GM18868 (cell line): ENCODE data around the gene RIPPLY3.
A peak's percentile ranks its signal among the peaks of the same experiment; 100 is the strongest.
"Not testable (repeated sequence)": the region's sequence is repeated elsewhere in the genome, so short reads cannot be mapped to it uniquely, and the experiment has no call there.

ENCODE experiments used
- ATAC-seq: cut with Tn5 transposase; IDR thresholded peaks from one replicate; pipeline ENCODE4 v1.9.1; 2021; ENCODE audit warnings: mild to moderate bottlenecking, moderate library complexity; ENCODE audit not compliant: unreplicated experiment

RIPPLY3 gene

DNA sequence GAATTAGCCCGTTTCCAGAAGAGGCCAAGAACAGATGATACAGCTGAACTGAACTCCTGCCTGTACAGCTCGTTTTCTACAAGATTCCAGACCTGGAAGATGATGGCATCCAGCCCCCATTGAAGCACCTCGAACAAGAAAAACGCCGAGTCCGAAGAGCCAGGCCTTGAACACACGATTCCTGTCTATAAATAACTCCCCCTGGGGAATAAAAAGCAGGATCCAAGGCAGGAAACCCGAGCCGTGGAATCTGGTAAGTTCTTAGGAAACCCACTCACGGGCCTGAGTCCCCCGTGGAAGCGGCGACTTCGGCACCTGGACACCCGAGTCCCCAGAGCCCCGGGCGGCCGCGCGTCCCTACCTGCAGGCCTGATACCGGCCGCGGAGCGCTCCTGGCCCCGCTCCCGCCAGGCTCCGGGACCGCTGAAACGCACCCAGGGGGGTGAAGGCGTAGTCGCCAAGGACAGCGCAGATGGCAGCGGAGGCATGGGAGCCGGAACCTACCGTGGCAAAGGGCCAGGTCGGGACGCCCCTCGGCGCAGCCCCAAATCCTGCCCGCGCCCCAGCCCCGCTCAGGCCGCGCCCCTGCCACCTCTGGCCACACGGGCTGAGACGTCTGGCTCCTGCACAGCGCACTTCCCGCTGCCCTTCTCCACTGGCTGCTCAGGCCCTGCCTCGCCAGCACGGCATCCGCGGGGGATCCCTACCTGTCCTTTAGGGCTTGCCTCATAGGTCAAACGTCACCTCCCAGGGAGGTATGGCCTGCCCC, 26.0 kb upstream of the RIPPLY3 start:
- no peak for ATAC-seq

- ATAC-seq, result no peak
These were observed 25.5 kb upstream of the RIPPLY3 start for GRCh38 chr21:36981049-36981391.

DNA sequence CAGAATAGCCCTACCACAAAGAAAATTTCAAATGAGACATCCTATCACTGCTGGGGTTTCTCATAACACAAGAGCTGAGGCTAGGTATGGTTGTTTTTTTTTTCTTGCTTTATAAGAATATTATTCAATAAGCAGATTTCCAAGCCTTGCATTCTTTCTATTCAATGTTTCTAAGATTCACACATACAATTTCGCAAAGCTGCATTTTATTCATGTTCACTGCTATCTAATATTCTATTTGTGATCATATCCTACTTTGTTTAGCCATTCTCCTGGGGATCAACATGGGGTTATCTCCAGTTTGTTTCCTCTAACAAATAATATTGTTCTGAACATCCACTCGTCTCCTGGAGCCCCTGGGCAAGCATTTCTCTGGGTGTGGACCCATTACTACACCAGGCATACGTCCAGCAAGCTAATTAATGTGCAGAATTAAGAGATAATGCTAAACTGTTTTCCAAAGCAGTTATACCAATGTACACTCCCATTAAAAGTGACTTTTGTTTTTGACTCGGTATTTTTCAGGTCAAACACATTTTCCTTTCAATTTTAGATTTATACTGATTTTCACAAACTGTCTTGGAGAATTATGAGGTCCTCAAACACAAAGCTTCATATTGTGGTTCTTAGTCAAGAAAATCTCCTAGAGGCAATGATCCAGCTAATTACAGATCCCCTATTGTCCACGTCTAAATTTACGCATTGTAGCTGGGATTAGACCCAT, 24.4 kb upstream of the RIPPLY3 start:
- ATAC-seq, result no peak

GRCh38 chr21:36985751-36986594, 20.5 kb upstream of the RIPPLY3 start:
- no peak for ATAC-seq

GRCh38 chr21:36987845-36988244, 18.7 kb upstream of the RIPPLY3 start:
- ATAC-seq, result no peak

- no peak for ATAC-seq
These were observed 18.0 kb upstream of the RIPPLY3 start for GRCh38 chr21:36988536-36988935.

DNA sequence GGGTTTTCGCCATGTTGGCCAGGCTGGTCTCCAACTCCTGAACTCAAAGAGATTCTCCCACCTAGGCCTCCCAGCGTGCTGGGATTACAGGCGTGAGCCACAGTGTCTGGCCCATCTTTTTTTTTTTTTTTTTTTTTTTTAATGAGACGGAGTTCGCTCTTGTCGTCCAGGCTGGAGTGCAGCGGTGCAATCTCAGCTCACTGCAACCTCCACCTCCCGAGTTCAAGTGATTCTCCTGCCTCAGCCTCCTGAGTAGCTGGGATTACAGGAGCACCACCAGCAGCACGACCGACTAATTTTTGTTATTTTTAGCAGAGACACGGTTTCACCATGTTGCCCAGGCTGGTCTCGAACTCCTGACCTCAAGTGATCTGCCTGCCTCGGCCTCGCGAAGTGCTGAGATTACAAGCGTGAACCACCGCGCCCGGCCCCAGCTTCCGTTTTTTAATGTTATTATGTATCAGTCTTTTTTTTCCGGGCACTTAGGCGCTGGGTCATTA, 17.3 kb upstream of the RIPPLY3 start:
- ATAC-seq, result not testable (repeated sequence)

GRCh38 chr21:36989699-36990507, 16.6 kb upstream of the RIPPLY3 start:
- ATAC-seq, result peak; percentile 92

DNA sequence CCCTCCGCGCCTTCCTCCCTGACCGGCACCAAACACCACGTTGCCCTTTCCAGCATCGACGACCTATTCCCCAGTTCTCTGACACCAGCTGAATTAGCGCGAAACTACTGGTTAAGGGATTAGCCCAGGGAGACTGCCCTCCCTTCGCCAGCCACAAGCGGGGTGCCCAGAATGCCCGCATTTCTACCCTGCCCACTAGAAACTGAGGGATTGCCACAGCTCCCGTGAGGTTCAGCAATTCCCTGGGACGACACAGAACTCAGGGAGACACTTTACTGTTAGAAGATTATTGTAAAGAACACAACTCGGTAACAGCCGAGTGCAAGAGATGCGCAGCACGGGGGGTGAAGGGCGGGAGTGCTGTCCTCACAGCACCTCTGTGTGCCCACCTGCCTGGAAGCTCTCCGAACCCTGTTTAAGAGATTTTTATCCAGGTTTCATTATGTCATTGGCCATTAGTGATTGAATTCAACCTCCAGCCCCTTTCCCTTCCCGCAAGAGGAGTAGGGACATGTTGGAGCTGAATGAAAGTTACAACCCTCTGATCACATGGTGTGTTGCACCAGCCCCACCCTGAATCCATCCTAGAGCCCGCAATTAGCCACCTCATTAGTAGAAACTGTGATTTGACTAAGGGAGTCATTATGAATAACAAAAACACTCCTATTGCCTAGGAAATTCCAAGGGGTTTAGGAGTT, 15.8 kb upstream of the RIPPLY3 start:
- no peak for ATAC-seq

DNA sequence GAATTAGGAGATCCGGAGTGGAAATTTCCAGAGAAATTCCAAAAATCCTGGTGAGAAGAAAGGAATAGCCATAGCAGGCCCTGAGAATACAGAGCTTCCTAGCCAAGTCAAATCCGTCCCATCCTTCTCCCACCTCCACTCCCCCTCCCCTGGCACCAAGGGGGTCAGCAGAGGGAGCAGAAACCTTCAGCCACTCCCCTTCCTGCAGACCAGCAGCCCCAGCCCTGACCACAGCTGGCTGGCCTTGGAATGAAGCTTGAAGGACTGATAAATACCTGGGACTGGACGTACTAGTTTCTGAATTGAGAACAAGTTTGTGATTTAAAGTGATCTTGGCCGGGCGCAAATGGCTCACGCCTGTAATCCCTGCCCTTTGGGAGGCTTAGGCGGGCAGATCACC, 13.8 kb upstream of the RIPPLY3 start:
- ATAC-seq, result no peak

GRCh38 chr21:36994501-36995158, 11.9 kb upstream of the RIPPLY3 start:
- ATAC-seq, result no peak

- ATAC-seq, result not testable (repeated sequence)
These were observed 11.2 kb upstream of the RIPPLY3 start for GRCh38 chr21:36995285-36995684.

GRCh38 chr21:36999131-36999898, 7.2 kb upstream of the RIPPLY3 start:
- no peak for ATAC-seq

DNA sequence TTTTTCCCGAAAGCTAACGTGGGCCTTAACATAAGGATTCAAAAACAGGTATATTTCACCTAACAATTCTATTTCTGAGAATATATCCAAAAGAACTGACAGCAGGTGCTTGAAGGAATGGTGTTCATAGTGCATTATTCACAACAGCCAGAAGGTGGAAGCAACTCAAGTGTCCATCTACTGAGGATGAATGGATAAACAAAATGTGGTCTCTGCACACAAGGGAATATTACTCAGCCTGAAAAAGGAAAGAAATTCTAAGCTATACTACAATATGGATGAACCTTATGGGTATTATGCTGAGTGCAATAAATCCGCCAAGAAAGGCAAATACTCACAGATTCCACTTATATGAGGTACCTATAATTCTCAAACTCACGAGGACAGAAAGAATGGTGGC, 6.1 kb upstream of the RIPPLY3 start:
- ATAC-seq, result no peak

GRCh38 chr21:37001441-37001840, 5.1 kb upstream of the RIPPLY3 start:
- no peak for ATAC-seq

- not testable (repeated sequence) for ATAC-seq
These were observed 3.7 kb upstream of the RIPPLY3 start for GRCh38 chr21:37002851-37003250.

DNA sequence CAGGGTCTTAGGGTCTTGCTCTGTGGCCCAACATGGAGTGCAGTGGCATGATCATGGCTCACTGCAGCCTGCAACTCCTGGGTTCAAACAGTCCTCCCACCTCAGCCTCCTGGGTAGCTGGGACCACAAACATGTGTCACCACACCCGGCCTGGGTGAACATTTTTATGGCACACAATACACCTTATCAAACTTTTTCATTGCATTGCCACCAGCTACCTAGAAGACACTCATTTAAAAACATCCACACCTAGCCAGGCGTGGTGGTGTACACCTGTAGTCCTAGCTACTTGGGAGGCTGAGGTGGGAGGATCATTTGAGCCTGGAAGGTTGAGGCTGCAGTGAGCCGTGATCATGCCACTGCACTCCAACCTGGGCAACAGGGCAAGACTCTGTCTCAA, 2.6 kb upstream of the RIPPLY3 start:
- not testable (repeated sequence) for ATAC-seq
